HG02870 (cell line): ENCODE measurements around the gene SLITRK6.
"Not testable (repeated sequence)": the region's sequence is repeated elsewhere in the genome, so short reads cannot be mapped to it uniquely, and the experiment has no call there.

Source experiments
- ATAC-seq: cut with Tn5 transposase; IDR thresholded peaks from one replicate; pipeline ENCODE4 v1.9.1; 2021; ENCODE audit warnings: mild to moderate bottlenecking, moderate library complexity; ENCODE audit not compliant: unreplicated experiment

The SLITRK6 gene

GRCh38 chr13:85799097-85799582 lies at the start of gene SLITRK6:
TSS of gene SLITRK6 (minus strand) at chr13:85799419. CDS start at chr13:85796508, 2,911 bp downstream.
- no peak for ATAC-seq

GRCh38 chr13:85847012-85847411 lies 47.8 kb upstream of the SLITRK6 start:
- ATAC-seq = no peak

DNA sequence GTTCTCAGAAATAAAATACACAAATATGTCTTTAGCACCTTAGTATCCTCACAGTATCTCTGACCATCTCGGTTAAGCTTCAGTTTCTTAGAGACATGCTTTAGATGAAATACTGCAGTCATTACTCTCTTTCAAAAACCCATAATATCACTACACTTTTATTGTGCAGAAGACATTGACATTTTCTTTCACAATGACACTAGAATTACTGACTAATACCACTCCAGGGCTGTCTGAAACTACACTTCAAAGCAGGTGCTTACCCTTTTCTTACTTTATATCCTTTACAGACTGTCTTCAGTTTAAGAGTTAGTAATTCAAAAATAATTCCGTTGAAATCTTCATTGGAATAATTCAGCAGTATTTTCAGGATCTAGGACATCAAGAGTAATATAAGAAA lies 42.2 kb upstream of the SLITRK6 start:
- ATAC-seq = no peak

- ATAC-seq = no peak
These were observed 34.7 kb upstream of the SLITRK6 start for GRCh38 chr13:85833921-85834320.

- ATAC-seq = peak; percentile 59
These were observed 29.0 kb upstream of the SLITRK6 start for GRCh38 chr13:85828094-85828684.

- no peak for ATAC-seq
These were observed 26.2 kb upstream of the SLITRK6 start for GRCh38 chr13:85825454-85825853.

GRCh38 chr13:85823832-85824231 lies 24.6 kb upstream of the SLITRK6 start:
- ATAC-seq = no peak

DNA sequence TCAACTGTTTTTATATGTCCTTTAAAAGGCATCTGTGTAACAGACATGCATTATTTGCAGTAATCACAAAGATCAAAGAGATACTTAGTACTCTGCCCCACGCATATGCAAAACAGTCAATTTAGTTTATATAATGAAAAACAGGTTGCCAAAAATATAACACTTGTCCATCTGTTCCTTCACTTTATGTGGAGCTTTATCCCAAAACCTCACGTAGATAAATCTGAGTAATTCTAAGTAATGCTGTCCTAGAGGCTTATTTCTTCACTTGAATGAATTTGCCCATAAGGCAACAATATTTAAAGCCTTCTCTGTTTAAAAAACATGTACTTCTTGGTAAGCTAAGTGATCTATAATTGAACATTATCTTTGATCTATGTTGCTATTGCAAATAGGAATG lies 20.3 kb upstream of the SLITRK6 start:
- no peak for ATAC-seq

- ATAC-seq = no peak
These were observed 17.2 kb upstream of the SLITRK6 start for GRCh38 chr13:85816413-85816812.

DNA sequence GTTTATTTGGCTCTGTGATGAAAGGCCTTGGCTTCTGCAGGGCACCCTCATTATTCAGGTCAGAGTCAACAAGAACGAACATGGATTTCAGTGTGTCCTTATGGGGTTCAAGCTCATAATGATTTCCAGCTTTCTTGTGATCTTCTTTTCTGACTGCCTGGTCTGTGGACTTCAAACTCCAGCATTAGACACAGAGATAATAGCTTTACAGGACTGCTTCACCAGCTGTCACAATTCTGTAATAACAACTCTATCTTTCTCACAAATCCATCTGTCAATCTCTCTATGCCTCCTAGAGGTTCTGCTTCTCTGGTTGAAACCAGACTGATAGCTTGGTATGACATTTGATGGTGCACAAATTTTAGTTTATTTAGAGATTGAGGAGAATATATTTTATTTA lies 13.1 kb upstream of the SLITRK6 start:
- no peak for ATAC-seq

GRCh38 chr13:85808811-85809210 lies 9.6 kb upstream of the SLITRK6 start:
- no peak for ATAC-seq

DNA sequence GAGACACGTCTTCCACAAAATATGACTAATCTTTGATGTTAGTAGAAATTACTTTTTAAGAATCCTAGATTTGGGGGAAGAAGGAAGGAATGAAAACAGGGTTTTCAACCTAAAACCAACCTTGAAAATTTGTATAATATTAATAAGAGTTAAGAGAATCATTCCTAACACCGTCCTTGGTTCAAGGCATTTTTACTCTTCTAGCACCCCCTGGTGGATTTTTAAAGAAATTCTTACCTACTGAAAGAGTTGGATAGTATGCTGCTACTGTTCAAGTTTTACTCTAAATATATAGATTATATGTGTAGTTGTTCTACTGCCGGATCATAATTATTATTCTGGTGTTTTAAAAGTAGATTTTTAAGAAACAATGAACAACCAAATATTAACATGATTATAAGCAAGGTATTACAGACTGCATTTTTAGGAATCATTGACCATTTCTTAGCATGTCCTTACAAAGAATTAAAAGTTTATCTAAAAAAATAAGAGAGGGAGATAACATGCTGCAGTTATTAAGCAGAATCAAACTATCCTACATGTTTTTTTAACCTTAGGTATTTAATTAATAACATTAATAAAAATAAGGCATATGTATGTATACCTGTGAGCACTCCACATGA lies 7.4 kb upstream of the SLITRK6 start:
- ATAC-seq = peak; percentile 85

GRCh38 chr13:85798556-85798955 lies 663 bp downstream of the SLITRK6 start:
- no peak for ATAC-seq

- no peak for ATAC-seq
These were observed 1.9 kb downstream of the SLITRK6 start for GRCh38 chr13:85797311-85797710.

- no peak for ATAC-seq
These were observed 14.0 kb downstream of the SLITRK6 start for GRCh38 chr13:85785205-85785604.

DNA sequence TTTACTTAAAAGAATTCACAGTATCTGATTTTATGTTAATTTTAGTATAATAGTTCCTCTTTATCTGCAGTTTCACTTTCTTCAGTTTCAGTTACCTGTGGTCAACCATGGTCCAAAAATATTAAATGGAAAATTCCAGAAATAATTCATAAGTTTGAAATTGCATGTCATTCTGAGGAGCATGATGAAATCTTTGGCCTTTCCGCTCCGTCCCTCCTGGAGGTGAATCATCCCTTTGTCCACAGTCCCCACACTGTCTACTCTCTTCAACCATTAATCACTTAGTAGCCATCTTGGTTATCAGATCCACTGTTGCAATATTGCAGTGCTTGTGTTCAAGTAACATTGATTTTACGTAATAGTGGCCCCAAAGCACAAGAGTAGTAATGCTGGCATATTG lies 26.9 kb downstream of the SLITRK6 start:
- no peak for ATAC-seq

- ATAC-seq = no peak
These were observed 27.4 kb downstream of the SLITRK6 start for GRCh38 chr13:85771856-85772255.

DNA sequence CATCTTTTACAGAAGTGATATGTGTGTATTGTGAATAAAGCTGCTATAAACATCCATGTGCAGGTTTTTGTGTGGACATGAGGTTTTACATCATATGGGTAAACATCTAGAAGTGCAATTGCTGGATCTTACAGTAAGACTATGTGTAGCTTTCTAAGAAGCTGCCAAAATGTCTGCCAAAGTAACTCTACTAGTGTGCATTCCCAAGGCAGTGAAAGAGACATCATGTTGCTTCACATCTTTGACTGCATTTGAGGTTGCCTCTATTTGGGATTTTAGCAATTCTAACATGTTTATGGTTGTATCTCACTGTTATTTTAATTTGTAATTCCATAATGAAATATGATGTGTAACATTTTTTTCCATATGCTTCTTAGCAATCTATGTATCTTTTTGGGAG lies 30.3 kb downstream of the SLITRK6 start:
- ATAC-seq = no peak

- ATAC-seq = no peak
These were observed 44.1 kb downstream of the SLITRK6 start for GRCh38 chr13:85755123-85755522.

DNA sequence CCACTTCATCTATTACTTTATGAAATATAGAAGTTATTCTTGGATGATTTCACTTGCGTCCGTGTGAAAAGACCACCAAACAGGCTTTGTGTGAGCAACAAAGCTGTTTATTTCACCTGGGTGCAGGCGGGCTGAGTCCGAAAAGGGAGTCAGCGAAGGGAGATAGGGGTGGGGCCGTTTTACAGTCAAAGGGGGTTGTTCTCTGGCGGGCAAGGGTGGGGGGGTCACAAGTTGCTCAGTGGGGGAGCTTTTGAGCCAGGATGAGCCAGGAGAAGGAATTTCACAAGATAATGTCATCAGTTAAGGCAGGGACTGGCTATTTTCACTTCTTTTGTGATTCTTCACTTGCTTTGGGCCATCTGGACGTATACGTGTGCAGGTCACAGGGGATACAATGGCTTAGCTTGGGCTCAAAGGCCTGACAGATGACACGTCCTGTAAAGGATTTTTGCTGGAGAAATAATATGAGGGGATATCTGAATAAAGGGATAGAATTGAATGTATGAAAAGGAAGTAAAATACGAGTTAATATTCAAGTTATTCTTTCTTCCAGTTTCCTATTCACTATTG lies 55.9 kb downstream of the SLITRK6 start:
- ATAC-seq = not testable (repeated sequence)
